Thoracic aorta (tissue), 2 donors: ENCODE data around the gene DPP8. TPM values are rescaled to one million over a fixed set of nuclear protein-coding genes. Genes with fewer than 3 reads are reported as not detected.

Experiments used
- ATAC-seq: fragments of 150-250 bp; one replicate; pipeline ENCODE4 v1.8.0; 2017; ENCODE audit warnings: low read depth; ENCODE audit not compliant: insufficient number of reproducible peaks, low FRiP score
- DNase-seq: peaks from one replicate; pipeline ENCODE4 v3.0.0-alpha.2; 2020; ENCODE audit warnings: low spot score
- H3K27ac ChIP-seq, 2 donors: fragments of 200-600 bp; sonication (generic); 1 replicate in 1 of 2; 2 replicates in 1 of 2; pipeline ENCODE4 v1.5.1; 2016; ENCODE audit warnings: mild to moderate bottlenecking in 2 of 2, moderate library complexity in 2 of 2
- H3K27me3 ChIP-seq: fragments of 200-600 bp; sonication (generic); replicated peaks from 2 replicates; pipeline ENCODE4 v1.6.0; 2016; ENCODE audit warnings: mild to moderate bottlenecking; ENCODE audit not compliant: insufficient read depth
- H3K36me3 ChIP-seq: fragments of 200-600 bp; sonication (generic); one replicate; pipeline ENCODE4 v1.5.1; 2016
- H3K4me1 ChIP-seq, 2 donors: fragments of 200-600 bp; sonication (generic); 1 replicate in 1 of 2; 2 replicates in 1 of 2; pipeline versions ENCODE4 v1.5.1 to v1.6.0; 2016; ENCODE audit warnings: low read depth in 2 of 2, mild to moderate bottlenecking in 1 of 2; ENCODE audit not compliant: control insufficient read depth in 1 of 2
- H3K4me3 ChIP-seq: fragments of 200-600 bp; sonication (generic); 2 replicates; pipeline ENCODE4 v1.5.1; 2016; ENCODE audit warnings: mild to moderate bottlenecking
- H3K9me3 ChIP-seq: fragments of 200-600 bp; sonication (generic); 2 replicates; pipeline ENCODE4 v1.5.1; 2016
- CTCF ChIP-seq: fragments of 200-600 bp; sonication (generic); IDR thresholded peaks from one replicate; pipeline ENCODE4 v1.5.1; 2019; ENCODE audit warnings: antibody characterized with exemption
- total RNA-seq, 2 donors: library from RNA; depleted of rRNA; stranded (reverse); fragments of >200 nt; gene quantifications; one replicate each; pipeline versions ENCODE4 v1.1.0 to v1.2.3, GENCODE V29; 2016

DPP8 gene
- total RNA-seq, 2 donors from 2014 or later, result 38.3 to 58.0 TPM

GRCh38 chr15:65405791-65406423 is 111.6 kb downstream of the DPP8 start:
- TF ChIP-seq CTCF, result no peak
- Histone ChIP-seq H3K4me1 (no peaks in the 10 kb centered on the region), H3K36me3 (no peaks in the 10 kb centered on the region), H3K4me3 (no peak overlapping the region), H3K27me3 (no peaks in the 10 kb centered on the region), H3K9me3 (no peaks in the 10 kb centered on the region), H3K27ac (no peak overlapping the region)
- DNase-seq (no peak), ATAC-seq (no peak)

GRCh38 chr15:65404186-65404872 is 113.2 kb downstream of the DPP8 start:
- H3K4me1 ChIP-seq, result no peaks in the 10 kb centered on the region
- no peak overlapping the region for H3K4me3 ChIP-seq
- no peak for DNase-seq
- no peak for TF ChIP-seq CTCF
- no peaks in the 10 kb centered on the region for H3K9me3 ChIP-seq
- no peaks in the 10 kb centered on the region for H3K36me3 ChIP-seq
- H3K27me3 ChIP-seq, result no peaks in the 10 kb centered on the region
- no peak for ATAC-seq
- no peak overlapping the region for H3K27ac ChIP-seq

- Histone ChIP-seq H3K27ac (no peak overlapping the region), H3K27me3 (no peaks in the 10 kb centered on the region), H3K4me1 (no peaks in the 10 kb centered on the region), H3K36me3 (no peaks in the 10 kb centered on the region), H3K4me3 (no peak overlapping the region), H3K9me3 (no peaks in the 10 kb centered on the region)
- no peak for TF ChIP-seq CTCF
- ATAC-seq, result no peak
- DNase-seq, result no peak
Observed at GRCh38 chr15:65402961-65403360, 114.5 kb downstream of the DPP8 start.

- TF ChIP-seq CTCF, result no peak
- no peaks in the 10 kb centered on the region for H3K4me1 ChIP-seq
- H3K27me3 ChIP-seq, result no peaks in the 10 kb centered on the region
- ATAC-seq (no peak), DNase-seq (no peak)
- no peaks in the 10 kb centered on the region for H3K36me3 ChIP-seq
- H3K4me3 ChIP-seq, result no peak overlapping the region
- H3K9me3 ChIP-seq, result no peaks in the 10 kb centered on the region
- no peak overlapping the region for H3K27ac ChIP-seq
Observed at GRCh38 chr15:65401611-65402240, 115.8 kb downstream of the DPP8 start.

- TF ChIP-seq CTCF, result peak; percentile 51
- no peaks in the 10 kb centered on the region for H3K9me3 ChIP-seq
- DNase-seq (no peak), ATAC-seq (peak; percentile 20)
- no peaks in the 10 kb centered on the region for H3K4me1 ChIP-seq
- no peak overlapping the region for H3K4me3 ChIP-seq
- H3K27me3 ChIP-seq, result no peaks in the 10 kb centered on the region
- H3K36me3 ChIP-seq, result no peaks in the 10 kb centered on the region
- H3K27ac ChIP-seq, result no peak overlapping the region
Observed at GRCh38 chr15:65400760-65401610, 116.5 kb downstream of the DPP8 start.
